ENCODE data around the gene SHC4.
"Not testable (repeated sequence)": the region's sequence is repeated elsewhere in the genome, so short reads cannot be mapped to it uniquely, and the experiment has no call there.

SHC4 gene

GRCh38 chr15:48877630-48878595 lies 85.8 kb downstream of the SHC4 start, which contains the start of gene EID1:
EID1 (plus strand) TSS chr15:48878134; CDS start chr15:48878177, 43 bp downstream.
- DNase-seq, result peak; percentile 89 to 96

GRCh38 chr15:48876057-48876456 lies 87.7 kb downstream of the SHC4 start:
- DNase-seq, result no peak

GRCh38 chr15:48875241-48875960 lies 88.3 kb downstream of the SHC4 start:
- no peak for DNase-seq

- no peak for DNase-seq
Measured at GRCh38 chr15:48872632-48873031, 91.1 kb downstream of the SHC4 start.

GRCh38 chr15:48871542-48871941 lies 92.2 kb downstream of the SHC4 start:
- DNase-seq, result no peak

GRCh38 chr15:48869966-48870365 lies 93.8 kb downstream of the SHC4 start:
- DNase-seq, result no peak

GRCh38 chr15:48868536-48868935 lies 95.2 kb downstream of the SHC4 start:
- no peak for DNase-seq

GRCh38 chr15:48868023-48868422 lies 95.7 kb downstream of the SHC4 start:
- DNase-seq, result peak in 1 of 2 donors; percentile 6

- no peak for DNase-seq
Measured at GRCh38 chr15:48866141-48866563, 97.6 kb downstream of the SHC4 start.

- no peak for DNase-seq
Measured at GRCh38 chr15:48865370-48866079, 98.2 kb downstream of the SHC4 start.

- peak; percentile 12 to 38 for DNase-seq
Measured at GRCh38 chr15:48862705-48863104, 101.0 kb downstream of the SHC4 start.

- DNase-seq, result peak; percentile 50 to 72
Measured at GRCh38 chr15:48861813-48862431, 101.8 kb downstream of the SHC4 start.

- no peak for DNase-seq
Measured at GRCh38 chr15:48859426-48859825, 104.3 kb downstream of the SHC4 start.

GRCh38 chr15:48858401-48858800 lies 105.3 kb downstream of the SHC4 start:
- DNase-seq, result no peak

- no peak for DNase-seq
Measured at GRCh38 chr15:48856942-48857341, 106.8 kb downstream of the SHC4 start.

GRCh38 chr15:48855501-48856440 lies 107.9 kb downstream of the SHC4 start:
- DNase-seq, result no peak

- DNase-seq, result not testable (repeated sequence)
Measured at GRCh38 chr15:48854434-48854833, 109.3 kb downstream of the SHC4 start.

GRCh38 chr15:48851956-48852355 lies 111.8 kb downstream of the SHC4 start:
- DNase-seq, result no peak

- DNase-seq, result no peak
Measured at GRCh38 chr15:48850648-48851047, 113.1 kb downstream of the SHC4 start.

GRCh38 chr15:48845123-48845522 lies 118.6 kb downstream of the SHC4 start:
- DNase-seq, result no peak

- DNase-seq, result no peak
Measured at GRCh38 chr15:48842501-48842900, 121.2 kb downstream of the SHC4 start.

All from inflammatory macrophage treated with lipopolysaccharide for 1 hour (primary cell).